KG1 (cell line): Measurements from ENCODE around the gene TSPAN9.

Experiments
- DNase-seq: peaks from one replicate; lab custom pipeline; 2025; lab: John Stamatoyannopoulos, UW

The TSPAN9 gene

GRCh38 chr12:3076730-3077571, at the start of gene TSPAN9:
TSS of gene TSPAN9 (plus strand) at chr12:3077379. CDS start at chr12:3201194, 123,815 bp downstream.
- peak; percentile 4 for DNase-seq

GRCh38 chr12:3028108-3028507, 49.1 kb upstream of the TSPAN9 start:
- no peak for DNase-seq

- no peak for DNase-seq
These were observed 46.3 kb upstream of the TSPAN9 start for GRCh38 chr12:3030821-3031429.

DNA sequence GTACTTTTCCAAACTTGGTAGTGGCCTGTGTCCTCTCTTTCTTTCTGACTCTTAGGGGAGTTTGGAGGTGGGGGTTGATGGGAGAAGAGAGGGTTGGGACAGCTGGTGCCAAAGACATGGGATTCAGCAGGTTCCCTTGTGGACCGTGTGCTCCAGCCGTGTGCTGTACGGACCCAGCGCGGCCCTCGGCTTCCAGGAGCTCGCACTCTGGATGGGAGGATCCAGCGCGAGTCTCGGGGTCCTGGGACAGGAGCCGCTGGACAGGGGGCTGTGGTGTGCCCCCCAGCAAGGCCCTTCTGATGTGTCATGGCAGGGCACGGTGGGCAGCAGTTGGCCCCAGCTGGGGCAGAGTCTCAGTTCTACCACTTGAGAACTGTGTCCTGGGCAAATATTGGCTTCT, 45.0 kb upstream of the TSPAN9 start:
- DNase-seq: no peak

- no peak for DNase-seq
These were observed 44.2 kb upstream of the TSPAN9 start for GRCh38 chr12:3032770-3033538.

DNA sequence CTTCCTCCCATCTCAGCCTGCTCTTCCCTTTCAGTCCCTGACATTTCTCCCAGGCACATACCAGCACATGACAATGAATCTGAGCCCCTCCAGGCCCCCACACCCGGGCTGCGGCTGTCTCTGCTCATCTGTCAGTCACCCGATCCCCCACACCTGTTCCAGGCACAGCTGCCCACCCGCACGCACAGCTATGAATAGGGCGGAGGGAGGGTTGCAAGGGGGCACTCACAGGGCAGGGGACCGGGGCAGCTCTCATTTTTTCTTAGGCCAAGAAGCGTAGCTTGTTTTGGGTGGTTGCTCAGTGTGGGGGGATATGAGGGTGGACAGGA, 43.7 kb upstream of the TSPAN9 start:
- DNase-seq: no peak

- DNase-seq: peak; percentile 12
These were observed 43.0 kb upstream of the TSPAN9 start for GRCh38 chr12:3034067-3034750.

GRCh38 chr12:3035171-3035570, 42.0 kb upstream of the TSPAN9 start:
- no peak for DNase-seq

- DNase-seq: no peak
These were observed 41.1 kb upstream of the TSPAN9 start for GRCh38 chr12:3035815-3036702.

DNA sequence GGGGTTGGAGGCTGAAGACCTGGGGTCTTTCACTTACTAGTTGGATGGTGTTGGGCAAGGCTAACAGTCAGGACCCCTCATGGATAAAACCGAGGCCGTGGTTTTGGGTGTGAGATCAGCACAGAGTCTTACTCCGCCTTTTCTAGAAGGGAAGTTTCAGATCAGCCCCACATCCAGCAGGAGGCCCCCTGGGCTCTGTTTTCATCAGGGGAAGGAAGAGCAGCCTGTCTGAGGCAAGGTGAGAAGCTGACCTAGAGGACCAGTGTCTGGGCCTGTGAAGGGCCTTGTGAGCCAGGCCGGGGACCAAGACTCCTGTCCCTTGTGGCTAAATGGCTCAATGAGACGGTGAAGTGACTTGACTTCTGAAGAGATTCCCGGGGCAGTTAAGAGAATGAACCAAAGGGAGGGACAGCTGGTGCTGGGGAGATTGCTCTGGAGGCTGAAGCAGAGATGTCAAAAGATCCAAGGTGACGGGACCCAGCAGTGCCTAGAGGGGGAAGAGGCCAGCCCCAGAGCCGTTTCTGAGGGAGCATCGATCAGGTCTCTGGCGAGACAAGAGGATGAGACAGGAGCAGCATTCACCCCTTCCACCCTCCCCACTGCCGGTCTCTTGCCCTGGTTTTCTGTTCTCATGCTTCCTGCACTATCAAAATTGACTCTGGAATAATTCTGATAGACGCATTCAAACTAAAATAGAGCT, 40.1 kb upstream of the TSPAN9 start:
- DNase-seq: no peak

DNA sequence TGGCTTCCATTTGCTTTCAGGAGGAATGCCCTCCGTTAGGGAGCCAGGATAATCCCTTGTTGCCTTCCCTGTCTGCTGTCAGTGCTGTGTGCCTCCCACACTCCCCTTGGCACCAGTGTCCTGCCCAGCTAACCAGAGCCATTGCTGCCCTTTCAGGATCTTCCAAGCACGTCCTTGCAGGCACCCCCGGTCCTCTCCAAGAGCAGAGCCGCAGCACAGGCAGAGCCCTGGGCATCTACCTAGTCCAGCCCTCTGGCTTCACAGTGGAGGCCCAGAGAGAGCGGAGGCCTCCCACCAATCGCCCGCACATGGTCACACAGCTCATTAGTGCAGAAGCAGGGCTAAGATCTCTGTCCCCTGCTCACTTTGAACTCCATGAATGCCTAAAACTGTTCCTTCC, 39.0 kb upstream of the TSPAN9 start:
- DNase-seq: no peak

GRCh38 chr12:3038926-3039510, 38.2 kb upstream of the TSPAN9 start:
- DNase-seq: no peak

DNA sequence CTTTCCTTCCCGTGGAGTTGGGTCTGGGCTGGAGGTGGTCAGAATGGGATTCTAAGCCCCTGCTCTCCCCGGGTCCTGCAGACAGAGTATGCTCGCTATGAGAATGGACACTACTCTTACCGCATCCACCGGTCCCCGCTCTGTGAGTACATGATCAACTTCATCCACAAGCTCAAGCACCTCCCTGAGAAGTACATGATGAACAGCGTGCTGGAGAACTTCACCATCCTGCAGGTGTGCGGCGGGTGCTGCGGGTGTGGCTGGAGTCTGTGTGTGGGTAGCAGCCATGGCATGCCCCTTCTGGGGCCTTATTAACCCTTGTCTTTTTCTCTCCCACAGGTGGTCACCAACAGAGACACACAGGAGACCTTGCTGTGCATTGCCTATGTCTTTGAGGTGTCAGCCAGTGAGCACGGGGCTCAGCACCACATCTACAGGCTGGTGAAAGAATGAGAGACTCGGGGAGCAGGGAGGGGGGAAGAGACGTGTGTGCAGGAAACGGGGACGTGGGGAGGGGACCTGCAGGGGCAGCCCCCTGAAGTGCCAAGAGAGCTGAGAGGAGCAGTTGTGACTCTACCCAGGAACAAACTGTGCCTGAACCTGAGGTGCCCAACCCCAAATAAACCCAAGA, 37.0 kb upstream of the TSPAN9 start:
- DNase-seq: no peak

DNA sequence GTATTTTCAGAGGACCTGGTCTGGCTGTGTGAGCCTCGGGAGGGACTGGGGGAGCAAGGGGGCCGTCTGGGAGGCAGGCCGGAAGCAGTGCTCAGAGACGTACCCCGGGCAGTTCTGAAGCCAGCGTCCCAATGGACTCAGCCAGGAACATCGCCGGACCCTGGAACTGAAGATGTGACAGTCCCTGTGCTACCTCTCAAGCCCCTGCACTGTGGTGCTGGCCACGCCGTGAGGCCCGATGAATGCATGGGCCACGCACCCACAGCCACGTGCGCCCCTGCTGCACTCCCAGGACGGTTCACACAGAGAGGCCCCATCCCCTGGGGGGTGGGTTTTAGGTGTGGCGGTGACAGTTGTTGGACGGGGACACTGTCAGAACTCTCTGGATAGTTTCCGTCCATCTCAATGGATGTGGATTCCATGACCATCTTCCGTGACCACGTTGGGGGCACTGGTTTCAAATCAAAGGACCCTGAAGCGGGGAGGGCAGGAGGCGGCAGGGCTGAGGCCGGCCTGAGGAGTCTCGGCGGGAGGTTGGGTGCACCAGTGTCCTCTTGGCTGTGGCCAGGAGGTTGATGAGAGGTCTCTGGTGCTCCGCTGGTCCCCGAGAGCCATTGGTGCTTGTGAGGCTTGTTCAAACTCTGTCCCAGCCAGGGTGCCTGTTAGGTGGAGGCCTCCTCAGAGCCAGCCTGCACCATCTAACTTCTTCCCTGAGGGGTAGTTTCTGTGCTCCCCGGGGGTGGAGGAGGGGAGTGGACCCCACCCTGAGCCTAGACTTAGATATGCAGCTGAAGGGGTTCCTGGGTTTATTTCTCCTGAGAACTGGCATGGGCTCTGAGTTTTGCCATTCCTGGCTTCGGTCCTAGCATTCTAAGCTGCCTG, 36.3 kb upstream of the TSPAN9 start:
- DNase-seq: no peak

DNA sequence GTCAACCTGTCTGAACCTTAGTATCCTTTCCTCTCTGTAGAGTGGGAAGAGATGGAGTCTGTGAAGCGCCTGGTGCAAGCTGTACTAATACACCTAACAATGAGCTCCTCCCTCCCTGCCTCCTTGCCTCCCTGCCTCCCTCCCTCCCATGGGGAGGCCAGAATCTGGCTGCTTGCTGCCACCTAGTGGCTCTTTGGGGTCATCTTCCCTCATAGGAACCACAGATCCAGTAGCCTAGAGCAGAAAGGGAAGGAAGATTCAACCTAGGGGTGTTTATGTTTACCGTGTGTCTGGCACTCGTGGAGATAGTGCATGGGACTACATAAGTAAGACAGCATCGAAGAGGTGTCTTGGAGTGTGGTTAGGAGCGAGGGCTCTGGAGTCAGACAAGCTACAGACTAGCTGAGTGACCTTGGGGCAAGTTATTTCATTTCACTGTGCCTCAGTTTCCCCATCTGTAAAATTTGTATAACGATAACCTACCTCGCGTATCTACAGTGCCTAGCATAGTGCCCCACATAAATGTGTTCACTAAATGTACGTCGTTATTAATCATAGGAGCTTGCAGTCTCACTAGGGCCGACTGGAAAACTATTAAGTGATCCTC, 35.5 kb upstream of the TSPAN9 start:
- DNase-seq: peak; percentile 25

DNA sequence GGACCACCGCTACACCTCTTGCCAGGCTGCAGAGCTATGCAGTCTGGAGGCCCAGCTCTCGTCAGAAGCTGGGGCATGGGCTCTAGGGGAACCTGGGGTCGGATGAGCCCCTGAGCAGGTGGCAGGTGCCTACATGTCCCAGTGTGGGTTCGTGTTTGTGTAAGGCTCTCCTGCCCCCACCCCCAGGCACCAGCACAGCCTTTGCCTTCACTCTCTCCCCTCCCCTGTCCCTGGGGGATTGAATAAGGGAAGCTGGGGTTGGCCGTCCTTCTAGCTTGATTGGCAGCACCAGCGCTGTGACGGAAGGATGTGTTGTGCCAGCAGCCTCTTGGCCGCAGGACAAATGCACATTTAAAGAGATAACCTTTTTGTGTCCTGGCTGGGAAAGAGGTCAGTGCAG, 34.8 kb upstream of the TSPAN9 start:
- DNase-seq: no peak

- no peak for DNase-seq
These were observed 34.4 kb upstream of the TSPAN9 start for GRCh38 chr12:3042826-3043225.

DNA sequence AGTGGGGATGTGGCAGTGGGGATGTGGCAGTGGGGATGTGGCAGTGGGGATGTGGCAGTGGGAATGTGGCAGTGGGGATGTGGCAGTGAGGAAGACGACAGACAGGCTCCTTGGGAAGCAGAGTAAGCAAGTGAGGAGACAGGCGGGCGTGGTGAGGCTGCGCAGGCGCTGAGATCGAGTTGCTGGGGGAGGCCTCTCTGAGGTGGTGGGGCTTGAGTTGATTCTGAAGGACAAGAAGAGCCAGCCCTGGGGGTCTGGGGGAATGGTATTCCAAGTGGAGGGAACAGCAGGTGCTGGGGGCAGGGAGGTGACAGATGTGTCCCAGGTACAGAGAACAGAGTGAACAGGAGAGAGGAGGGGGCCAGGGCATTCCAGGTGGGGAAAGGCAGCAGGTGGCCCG, 33.8 kb upstream of the TSPAN9 start:
- no peak for DNase-seq
